Thyroid gland (tissue), 4 donors: Measurements from ENCODE around the gene RAB11FIP3.

Experiments used
- CTCF ChIP-seq, 6 experiments: fragments of 200-600 bp in 3 of 6; fragments of 450-650 bp in 3 of 6; sonication (generic) in 3 of 6; IDR thresholded peaks; one replicate each; pipeline ENCODE4 v1.5.1; 2016 to 2019; ENCODE audit warnings: antibody characterized with exemption in 6 of 6, mild to moderate bottlenecking in 2 of 6, inconsistent platforms in 1 of 6, moderate library complexity in 1 of 6
- POLR2A ChIP-seq, 2 donors: fragments of 450-650 bp; IDR thresholded peaks; one replicate each; pipeline ENCODE4 v1.6.1; 2017; ENCODE audit warnings: antibody characterized with exemption in 2 of 2, mild to moderate bottlenecking in 2 of 2, moderate library complexity in 1 of 2

GRCh38 chr16:520847-521246 lies 95.4 kb downstream of the RAB11FIP3 start:
- TF ChIP-seq CTCF (IDR thresholded peaks at IDR 0.05) (no peak), POLR2A (IDR thresholded peaks at IDR 0.05) (no peak)
